GM19025 (cell line): ENCODE measurements around the gene EYS.
"Not testable (repeated sequence)": the region's sequence is repeated elsewhere in the genome, so short reads cannot be mapped to it uniquely, and the experiment has no call there.

Source experiments
- ATAC-seq: cut with Tn5 transposase; IDR thresholded peaks from one replicate; pipeline ENCODE4 v1.9.1; 2021; ENCODE audit warnings: mild to moderate bottlenecking, low read depth, moderate library complexity; ENCODE audit not compliant: unreplicated experiment

EYS gene

GRCh38 chr6:63964366-63964765 lies 1742.7 kb downstream of the EYS start:
- no peak for ATAC-seq

GRCh38 chr6:63963769-63964315 lies 1743.2 kb downstream of the EYS start:
- ATAC-seq: no peak

GRCh38 chr6:63953336-63954021 lies 1753.5 kb downstream of the EYS start:
- not testable (repeated sequence) for ATAC-seq

GRCh38 chr6:63947792-63948529 lies 1759.1 kb downstream of the EYS start:
- no peak for ATAC-seq

GRCh38 chr6:63945987-63946386 lies 1761.0 kb downstream of the EYS start:
- ATAC-seq: no peak

GRCh38 chr6:63943826-63944225 lies 1763.2 kb downstream of the EYS start:
- ATAC-seq: no peak

- no peak for ATAC-seq
These were observed 1765.1 kb downstream of the EYS start for GRCh38 chr6:63941747-63942470.

GRCh38 chr6:63940056-63940455 lies 1767.0 kb downstream of the EYS start:
- no peak for ATAC-seq

- no peak for ATAC-seq
These were observed 1770.6 kb downstream of the EYS start for GRCh38 chr6:63936399-63936798.

GRCh38 chr6:63935732-63936131 lies 1771.3 kb downstream of the EYS start:
- ATAC-seq: no peak

GRCh38 chr6:63933948-63934347 lies 1773.1 kb downstream of the EYS start:
- not testable (repeated sequence) for ATAC-seq

- ATAC-seq: no peak
These were observed 1776.2 kb downstream of the EYS start for GRCh38 chr6:63930848-63931247.

GRCh38 chr6:63929111-63929510 lies 1777.9 kb downstream of the EYS start:
- ATAC-seq: no peak

- ATAC-seq: no peak
These were observed 1778.4 kb downstream of the EYS start for GRCh38 chr6:63928613-63929012.

- no peak for ATAC-seq
These were observed 1779.8 kb downstream of the EYS start for GRCh38 chr6:63926950-63927927.

GRCh38 chr6:63926258-63926780 lies 1780.7 kb downstream of the EYS start:
- no peak for ATAC-seq

GRCh38 chr6:63923139-63923739 lies 1783.8 kb downstream of the EYS start:
- ATAC-seq: no peak

- ATAC-seq: no peak
These were observed 1787.4 kb downstream of the EYS start for GRCh38 chr6:63919556-63920110.

GRCh38 chr6:63912887-63913286 lies 1794.1 kb downstream of the EYS start:
- ATAC-seq: no peak
